Stimulated activated CD8-positive, alpha-beta memory T cell treated with anti-CD3 and anti-CD28 coated beads, Interleukin-2, amount 100 ng/mL, for 1 hour (primary cell): ENCODE results near the gene RPL10A.
A peak's percentile ranks its signal among the peaks of the same experiment; 100 is the strongest.

Experiments
- DNase-seq, 2 donors: peaks; one replicate each; pipeline ENCODE4 v3.0.0-alpha.2; 2020; ENCODE audit warnings: low read depth in 2 of 2

Gene RPL10A

DNA sequence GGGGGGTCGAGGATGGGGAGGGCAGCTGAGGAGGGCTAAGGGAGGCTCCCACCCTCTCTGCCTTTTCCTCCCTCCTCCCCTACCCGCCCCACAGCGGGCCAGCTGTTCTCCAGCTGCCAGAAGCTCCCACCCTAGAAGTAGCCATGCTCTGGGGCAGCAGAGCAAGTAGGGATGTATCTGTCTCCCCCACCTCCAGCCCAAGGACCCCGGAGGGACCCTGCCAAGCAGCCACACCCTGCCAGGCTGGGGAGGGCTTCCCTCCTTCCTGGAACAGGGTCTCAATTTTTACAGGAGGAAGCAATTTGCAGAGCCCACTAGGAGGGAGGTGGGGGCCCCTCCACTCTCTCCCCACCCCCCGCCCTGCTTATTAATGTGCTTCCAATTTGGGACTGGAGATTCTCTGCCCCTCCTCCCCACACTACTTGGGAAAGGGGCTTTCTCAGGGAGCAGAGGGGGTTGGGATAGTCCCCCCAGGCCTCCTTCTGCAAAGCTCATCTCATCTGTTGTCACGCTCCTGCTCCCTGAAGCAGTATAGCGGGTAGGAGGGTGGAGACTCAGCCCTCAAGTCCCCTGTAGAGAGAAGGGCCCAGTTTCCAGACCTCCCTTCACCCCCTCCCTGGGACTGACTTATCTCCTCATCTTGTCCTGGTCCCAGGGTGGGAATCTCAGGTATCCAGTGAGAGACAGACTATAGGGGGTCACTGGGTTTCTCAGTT, 24.2 kb downstream of the RPL10A start:
- no peak for DNase-seq

DNA sequence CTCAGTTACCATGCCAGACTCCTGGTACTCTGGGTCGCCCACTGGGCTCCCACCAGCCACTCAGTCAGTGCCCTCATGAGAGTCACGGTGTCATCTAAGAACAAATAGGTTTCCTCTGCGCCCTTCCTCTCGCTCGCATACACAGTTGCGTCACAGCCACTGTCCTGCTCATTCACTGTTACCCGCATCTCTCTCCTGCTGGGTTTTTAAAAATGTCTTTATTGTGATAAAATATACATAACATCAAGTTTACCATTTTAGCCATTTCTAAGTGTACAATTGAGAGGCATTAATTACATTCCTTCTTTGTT, 24.7 kb downstream of the RPL10A start:
- no peak for DNase-seq

DNA sequence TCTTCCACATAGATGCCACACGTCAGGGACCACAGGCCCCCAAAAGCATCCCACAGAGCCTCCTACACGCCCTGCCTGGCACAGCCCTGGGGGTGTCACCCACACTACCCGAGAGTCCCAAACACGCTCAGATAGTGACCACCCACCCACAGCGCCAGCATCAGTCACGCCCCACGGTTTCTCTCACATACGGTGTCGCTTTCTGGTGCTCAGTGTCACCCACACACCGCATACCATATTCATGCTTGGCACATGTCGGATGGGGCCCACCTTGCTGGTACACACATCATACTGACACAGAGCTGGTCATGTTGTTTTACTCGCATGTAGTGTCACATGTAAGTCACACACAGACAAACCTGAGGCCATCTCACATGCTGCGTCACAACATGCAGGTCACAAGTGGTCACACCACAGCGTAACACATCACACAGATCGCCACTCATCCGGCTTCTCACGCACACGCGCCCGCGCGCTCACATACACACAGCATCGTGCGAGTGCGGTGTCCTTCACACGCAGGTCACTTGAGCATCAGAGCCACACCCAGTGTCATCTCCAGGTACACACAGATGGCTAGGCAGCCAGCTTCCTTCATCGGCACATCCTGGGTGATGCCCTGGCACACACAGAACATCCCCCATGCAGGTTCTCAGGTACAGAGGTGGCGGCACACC, 25.2 kb downstream of the RPL10A start:
- no peak for DNase-seq

DNA sequence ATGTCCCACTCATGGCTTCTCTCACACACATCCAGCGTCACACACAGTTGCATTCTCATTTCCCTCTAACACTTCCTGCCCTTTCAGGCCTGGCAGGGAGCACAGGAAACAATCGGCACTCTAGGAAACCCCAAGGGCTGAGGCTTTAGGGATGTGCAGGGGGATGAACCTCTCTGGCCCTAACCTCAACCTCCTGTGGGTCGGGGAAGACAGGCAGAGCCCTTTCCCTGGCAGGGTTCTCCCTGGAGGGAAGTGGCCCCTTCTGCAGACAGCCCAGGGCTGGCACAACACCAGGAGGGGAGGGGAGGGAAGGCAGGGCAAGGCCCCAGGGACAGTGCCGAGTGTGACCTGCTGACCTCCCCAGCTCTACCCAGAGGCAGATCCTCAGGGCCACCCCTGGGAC, 26.0 kb downstream of the RPL10A start:
- DNase-seq: no peak

DNA sequence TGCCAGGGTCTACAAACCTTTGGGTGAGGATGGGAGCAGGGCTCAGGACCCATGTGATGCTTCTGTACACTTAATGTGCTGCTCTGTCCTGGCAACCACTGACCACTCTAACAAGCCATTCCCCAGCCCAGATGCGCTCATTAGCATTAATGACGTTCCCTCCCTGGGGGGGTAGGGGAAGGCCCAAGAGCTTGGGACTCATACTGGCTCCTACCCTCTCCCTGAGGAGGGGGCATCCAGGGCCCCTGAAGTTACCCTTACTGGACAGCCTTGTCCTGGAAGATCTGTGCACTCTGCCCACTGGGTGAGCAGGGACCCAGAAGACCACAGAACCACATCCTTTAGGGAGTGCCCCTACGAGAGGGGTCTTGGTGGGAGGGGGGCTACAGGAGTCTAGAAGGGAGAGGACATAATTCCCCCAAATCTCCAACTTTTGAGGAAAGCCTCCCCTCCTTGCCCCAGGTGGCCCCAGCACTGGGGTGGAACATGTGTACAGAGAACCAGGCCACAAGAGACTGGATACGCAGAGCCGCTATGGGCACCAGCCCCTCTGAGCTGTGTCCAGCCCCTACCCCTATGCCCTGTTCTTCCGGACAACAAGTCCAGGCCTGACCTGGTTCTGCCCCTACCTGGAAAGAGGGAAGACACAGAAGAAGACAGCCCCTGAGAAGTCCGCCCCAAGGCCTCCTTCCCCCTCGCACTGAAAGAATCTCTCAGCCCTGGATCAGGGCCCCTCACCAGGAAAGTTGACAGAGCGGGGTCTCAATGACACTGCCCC, 27.2 kb downstream of the RPL10A start:
- no peak for DNase-seq

DNA sequence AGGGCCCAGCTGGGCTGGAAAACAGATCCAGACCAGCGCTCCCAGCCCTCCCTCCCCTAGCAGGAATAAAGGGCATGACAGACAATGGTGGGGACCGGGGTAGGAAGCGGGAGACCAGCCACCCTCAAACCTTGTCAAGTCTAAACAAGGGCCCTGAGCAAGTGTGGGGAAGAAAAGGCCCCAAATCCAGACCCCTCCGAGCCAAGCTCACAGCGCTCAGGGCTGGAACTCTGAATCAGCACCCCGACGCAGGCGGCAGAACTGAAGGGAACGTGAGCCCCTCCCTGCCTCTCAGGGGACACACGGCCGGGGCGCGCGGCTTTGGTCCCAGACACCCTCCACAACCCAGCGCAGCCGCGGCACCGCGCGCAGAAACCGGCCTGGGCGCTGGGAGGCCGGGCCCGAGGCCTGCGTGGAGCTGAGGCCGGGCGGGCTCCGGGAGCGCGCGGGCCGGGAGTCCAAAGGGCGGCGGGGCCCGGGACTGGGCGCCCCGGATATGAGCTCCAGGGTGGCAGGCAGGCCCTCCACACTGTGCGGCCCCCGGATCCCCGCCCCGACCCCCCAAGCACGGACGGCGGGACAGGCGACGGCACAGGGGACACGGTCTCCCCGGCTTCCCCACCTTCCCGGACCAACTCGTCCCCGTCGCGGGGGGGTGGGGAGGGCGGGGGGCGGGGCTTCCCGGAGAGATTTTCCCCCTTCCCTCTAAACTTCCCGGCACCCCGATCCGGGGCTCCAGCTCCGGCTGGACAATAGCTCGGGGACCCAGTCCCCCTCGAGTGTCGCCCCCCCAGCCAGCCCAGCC, 28.0 kb downstream of the RPL10A start:
- no peak for DNase-seq

DNA sequence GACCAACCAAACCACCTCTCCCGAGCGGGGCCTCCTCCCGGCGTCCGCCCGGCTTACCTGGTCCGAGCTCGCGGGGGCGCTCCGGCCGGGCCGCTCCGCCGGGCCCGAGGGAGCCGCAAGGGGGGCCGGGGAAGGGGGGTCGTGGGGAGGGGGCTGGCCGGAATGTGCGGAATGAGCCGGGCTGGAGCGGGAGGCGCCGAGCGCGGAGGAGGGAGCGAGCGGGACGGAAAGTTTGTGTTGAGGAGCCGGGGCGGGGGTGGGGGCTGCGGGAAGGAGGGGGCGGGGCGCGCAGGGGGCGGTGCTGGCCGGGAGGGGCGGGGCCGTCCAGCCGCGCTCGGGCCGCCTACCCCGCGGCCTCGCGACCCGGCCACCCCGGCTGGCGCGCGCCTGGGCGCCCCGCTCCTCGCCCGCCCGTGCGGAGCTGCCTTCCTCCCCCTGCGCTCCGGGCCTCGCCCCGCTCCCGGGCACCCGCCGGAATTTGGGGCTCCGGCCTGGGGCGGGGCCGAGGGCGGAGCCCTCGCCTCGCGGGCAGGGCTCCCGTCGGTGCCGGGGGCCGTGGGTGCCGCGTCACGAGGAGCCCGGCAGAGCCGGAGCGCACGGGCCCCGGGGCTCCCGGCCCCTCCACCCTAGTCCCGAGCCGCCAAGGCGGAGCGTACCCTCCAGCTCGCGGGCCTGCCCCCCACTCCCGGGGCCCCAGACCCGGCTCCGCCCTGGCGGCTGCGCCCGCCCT, 28.8 kb downstream of the RPL10A start, which contains the start of gene TEAD3:
TEAD3 (minus strand) TSS at position 239 of the 730 bp plus-strand sequence.
- peak in 1 of 2 donors; percentile 21 for DNase-seq

DNA sequence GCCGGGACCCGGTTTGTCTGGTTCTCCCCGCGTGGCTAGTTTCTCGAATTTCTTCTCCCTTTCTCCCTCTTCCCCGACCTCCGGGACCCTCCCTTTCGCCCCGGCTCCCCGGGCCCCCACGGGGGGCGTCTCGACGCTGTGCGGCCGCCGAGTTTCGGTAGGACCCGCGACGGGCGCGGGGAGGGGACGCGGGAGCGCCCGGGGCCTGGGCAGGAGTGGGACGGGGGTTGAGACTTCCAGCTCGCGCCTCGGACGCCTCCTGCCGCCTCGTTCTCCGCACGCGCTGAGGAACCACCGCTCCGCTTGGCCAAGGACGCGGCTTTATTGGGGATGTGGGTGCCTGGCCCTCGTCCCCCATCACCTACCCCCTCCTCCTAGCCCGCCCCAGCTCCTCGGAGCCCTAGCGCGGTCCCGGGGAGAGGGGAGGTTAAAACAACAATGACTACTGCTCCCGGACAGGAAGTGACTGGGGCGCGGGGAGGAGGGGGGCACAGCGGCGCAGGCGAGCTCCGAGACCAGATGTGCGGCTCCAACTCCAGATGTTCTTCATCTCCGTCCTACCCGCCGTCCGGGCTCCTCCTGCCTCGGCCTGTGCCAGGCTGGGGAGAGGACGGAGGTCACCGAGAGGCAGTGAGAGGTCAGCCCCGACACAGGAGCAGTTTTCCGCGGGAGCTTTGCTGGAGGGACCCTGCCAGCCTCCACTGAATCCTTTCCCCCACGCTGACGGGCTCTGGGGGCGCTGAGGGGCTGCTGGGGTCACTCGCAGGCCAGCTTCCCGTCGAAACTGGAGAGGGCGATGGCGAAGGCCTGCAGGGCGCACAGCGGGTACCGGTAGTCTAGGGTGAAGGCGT, 29.6 kb downstream of the RPL10A start:
- DNase-seq: no peak

DNA sequence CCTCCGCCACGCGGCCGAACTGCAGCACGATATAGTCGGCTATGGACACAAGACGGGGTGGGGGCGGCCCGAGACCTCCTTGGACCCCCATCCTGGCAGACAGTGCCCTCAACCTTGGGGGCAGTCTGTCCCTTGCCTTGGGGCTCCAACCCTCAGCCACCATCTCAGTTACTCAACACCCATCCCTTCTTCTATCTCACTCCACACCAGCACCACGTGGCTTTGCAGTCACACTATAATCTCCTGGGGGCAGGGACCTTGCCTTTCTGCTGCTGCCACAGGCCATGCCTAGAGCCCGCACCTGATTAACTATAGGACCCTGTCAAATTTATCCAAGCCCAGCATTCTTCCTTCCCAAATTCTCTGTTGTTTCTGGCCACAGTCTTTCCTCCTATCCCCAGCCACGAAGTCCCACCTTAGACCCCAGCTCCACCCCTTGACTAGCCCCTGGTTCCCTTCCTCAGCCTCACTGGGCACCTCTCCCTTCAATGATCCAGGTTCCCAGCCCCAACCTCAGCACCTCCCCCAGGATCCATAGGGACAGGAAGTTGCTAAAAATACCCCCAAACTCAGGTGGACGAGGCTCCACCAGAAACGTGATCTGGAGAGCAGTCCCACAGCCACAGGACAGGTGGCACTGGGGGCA, 30.3 kb downstream of the RPL10A start:
- DNase-seq: no peak

DNA sequence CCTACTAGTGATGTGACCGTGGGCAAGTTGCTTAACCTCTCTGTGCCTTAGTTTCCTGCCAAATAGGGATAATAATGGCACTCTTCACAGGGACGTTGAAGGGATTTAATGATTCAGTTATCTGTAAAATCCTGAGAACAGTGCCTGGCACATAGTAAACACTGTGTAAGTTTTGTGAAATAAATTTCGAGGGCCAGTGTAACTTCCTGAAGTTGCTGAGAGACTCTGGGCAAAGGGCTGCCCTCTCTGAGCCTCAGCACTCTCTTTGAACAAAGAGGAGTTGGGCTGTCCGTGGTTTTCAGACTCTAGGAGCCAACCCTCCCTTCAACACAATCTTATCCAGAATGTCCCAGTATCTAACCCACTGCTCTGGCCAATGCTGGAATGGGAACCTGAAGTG, 31.2 kb downstream of the RPL10A start:
- no peak for DNase-seq

DNA sequence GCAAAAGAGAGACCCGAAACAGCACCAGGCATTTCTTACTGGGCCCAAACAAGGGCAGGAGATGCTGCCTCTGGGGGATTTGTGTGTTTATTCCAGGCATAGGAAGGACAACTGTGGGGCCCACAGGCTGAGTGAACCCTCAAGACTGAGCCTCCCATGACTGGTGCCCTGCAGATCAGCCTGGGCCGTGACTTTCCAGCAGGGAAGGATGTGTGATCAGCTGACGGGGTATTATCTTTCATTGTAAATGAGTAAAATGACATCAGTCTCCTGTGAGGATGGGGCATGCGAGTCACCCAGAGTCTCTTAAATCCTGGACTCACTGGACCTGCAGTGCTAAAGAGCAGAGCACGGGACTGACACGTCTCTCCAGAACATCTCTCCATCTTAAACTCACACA, 32.6 kb downstream of the RPL10A start:
- no peak for DNase-seq

DNA sequence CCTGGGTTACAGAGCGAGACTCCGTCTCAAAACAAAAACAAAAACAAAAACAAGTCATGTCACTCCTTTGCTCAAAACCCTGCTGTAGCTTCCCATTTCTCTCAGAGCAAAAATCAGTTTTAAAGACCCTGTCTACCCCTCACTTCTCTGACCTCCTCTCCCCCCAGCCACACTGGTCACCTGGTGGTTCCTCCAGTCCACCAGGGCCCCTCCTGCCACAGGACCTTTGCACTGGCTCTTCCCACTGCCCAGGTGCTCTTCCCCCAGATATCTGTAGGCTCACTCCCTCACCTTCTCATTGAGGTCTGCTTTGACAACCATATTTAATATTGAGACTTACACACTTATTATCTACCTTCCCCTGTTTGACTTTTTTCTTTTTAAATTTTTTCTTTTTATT, 33.6 kb downstream of the RPL10A start:
- DNase-seq: no peak

DNA sequence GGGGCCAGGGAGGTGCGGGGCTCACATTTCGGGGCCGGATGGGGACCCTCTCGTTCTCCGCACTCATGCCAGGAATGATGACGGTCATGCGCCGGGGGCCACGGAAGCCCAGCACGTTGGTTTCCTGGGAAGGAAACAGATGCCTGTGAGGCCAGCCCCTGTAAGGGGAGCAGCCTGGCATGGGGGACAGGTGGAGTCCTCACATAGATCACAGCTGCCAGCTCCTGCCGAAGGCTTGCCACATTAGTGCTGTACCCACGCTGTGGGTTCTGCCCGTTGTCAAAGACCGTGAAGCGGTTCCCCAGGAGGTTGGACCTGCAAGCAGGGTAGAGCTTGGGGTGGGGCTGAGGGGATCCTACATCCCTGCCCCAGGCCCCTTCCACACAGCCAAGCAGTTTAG, 35.3 kb downstream of the RPL10A start:
- no peak for DNase-seq

DNA sequence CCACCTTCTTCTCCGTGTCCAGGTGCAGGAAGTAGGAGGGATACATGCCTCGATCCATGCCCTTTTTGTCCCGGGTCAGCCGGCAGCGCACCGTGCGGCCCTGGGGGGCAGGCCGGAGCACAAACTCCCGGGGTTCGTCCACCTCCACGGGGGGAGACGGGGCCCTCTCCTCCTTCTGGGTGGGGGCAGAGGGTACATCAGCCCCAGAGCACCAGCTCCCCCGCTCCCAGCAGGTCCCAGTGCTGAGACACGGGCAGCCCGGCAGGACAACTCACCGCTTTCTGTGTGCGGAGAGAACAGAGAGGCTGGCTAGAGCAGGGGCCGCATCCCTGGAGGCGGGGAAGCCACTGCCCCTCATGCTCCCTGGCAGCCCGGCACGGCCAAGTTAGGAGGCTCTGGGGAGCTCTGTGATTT, 37.8 kb downstream of the RPL10A start:
- DNase-seq: no peak

DNA sequence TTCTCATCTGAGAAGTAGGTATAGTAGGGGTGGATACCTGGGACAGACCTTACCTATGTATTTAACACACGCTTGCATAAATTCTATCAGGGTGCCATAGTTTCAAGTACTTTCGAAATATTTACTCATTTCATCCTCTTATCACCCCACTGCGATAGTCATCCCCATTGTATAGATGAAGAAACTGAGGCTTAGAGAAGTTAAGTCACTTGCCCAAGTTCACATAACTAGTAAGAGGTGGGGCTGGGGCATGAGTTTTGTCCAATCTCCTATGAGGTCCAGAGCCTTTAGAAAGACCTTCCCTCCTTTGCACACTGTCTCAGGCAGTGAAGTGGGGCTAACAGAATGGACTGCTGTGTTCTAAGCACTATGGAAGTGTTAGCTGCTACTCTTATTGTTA, 38.3 kb downstream of the RPL10A start:
- no peak for DNase-seq

DNA sequence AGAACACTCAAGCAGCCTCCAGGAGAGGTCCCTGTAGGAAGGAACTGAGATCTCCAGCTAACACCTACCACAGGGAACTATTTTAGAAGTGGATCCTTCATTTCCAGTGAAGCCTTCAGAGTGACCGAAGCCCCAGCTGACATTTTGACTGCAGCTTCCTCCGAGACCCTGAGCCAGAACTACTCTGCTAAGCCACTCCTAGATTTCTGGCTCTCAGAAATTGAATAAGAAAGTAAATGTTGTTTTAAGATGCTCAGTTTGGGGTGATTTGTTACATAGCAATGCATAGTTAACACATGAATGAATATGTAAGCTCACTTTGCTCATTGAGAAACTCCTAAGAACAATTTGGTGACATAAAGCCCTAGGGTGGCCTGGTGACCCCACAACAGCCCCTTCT, 39.0 kb downstream of the RPL10A start:
- DNase-seq: no peak

DNA sequence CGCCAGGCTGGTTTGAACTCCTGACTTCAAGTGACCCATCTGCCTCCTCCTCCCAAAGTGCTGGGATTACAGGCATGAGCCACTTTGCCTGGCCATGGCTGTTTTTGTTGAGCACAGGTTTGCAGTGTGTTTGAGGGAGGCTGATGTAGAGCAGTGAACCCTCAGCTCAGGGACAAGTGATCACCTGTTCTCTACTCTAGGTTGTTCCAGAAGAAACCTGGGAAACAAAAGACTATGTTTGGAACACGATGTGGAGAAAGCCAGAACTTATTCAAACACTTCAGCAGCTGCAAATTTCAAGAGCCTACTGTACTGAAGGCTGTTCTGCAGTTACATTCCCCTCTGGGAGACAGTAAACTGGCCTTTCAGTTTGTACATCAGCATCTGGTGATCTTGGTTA, 39.8 kb downstream of the RPL10A start:
- no peak for DNase-seq

DNA sequence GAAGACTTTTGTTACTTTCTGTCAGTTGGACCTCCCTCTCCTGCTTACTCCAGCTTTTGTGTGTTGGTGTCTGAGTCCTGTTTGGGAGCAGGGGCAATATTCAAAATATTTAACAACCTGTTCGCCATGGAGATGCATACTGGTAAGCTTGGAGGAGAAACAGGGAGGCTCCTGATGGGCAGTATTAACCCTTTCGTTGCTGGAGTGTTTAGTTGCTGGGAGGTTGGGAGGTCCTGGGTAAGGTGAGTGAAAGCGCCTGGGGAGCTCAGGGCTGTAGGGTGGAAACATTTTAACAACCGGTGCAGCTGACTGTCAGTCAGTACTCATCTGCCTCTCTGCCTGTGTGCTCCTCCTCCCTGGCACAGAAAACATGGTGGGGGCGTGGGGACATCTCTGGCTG, 40.3 kb downstream of the RPL10A start:
- DNase-seq: no peak

DNA sequence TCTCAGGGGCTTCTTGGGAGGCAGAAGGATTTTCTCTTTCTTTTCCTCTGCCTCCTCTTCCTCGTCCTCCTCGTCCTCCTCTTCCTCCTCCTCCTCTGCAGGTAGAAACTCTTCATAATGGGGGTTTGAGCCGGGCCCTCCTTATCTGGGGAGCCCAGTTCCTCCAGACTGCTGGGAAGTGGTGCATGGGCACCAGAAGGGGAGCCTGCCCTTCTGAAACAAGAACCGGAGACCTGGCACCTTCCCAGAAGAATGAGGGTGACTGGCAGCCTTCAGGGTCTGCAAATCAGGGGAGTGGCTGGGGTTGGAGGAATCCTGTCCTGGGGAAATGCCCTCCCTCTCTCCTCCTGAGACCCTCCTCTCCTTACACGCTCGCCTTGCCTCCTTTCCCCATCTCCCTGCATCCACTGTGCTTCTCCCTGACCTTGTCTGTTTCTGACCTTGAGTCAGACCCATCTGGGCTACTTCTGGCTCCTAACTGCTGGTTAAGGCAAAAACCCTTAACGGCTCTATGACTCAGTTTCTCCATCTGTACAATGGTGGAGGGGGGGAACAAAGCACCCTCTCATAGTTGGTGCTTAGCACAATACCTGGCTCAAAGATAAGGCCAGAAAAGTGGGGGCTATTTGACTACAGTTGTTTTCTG, 42.8 kb downstream of the RPL10A start:
- DNase-seq: no peak

DNA sequence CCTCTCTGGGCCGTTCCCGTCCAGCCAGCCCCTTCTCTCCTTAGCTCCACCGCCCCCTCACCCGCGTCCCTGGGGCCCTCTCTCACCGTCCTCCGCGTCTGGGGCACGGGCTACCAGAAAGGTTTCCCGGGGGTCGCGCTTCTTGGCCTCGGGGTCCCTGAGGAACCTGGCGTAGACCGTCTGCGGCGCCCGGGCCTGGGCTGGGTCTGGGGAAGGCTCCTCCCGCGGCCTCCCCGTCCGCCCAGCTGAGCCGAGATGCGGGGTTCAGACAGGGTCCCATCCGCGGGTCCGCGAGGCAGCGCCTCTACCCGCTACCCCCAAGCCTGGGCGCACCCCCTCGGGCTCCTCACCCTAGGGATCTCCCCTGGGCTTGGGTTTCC, 43.4 kb downstream of the RPL10A start:
- no peak for DNase-seq
